ENCODE results near the gene NDUFB10. TPM values are rescaled to one million over a fixed set of nuclear protein-coding genes. Genes with fewer than 3 reads are reported as not detected.
A peak's percentile ranks its signal among the peaks of the same experiment; 100 is the strongest.
"Not testable (repeated sequence)": the region's sequence is repeated elsewhere in the genome, so short reads cannot be mapped to it uniquely, and the experiment has no call there.

Gene NDUFB10
- polyA plus RNA-seq, 6 donors from 2014 or later, result 163 to 200 (median 194) TPM

DNA sequence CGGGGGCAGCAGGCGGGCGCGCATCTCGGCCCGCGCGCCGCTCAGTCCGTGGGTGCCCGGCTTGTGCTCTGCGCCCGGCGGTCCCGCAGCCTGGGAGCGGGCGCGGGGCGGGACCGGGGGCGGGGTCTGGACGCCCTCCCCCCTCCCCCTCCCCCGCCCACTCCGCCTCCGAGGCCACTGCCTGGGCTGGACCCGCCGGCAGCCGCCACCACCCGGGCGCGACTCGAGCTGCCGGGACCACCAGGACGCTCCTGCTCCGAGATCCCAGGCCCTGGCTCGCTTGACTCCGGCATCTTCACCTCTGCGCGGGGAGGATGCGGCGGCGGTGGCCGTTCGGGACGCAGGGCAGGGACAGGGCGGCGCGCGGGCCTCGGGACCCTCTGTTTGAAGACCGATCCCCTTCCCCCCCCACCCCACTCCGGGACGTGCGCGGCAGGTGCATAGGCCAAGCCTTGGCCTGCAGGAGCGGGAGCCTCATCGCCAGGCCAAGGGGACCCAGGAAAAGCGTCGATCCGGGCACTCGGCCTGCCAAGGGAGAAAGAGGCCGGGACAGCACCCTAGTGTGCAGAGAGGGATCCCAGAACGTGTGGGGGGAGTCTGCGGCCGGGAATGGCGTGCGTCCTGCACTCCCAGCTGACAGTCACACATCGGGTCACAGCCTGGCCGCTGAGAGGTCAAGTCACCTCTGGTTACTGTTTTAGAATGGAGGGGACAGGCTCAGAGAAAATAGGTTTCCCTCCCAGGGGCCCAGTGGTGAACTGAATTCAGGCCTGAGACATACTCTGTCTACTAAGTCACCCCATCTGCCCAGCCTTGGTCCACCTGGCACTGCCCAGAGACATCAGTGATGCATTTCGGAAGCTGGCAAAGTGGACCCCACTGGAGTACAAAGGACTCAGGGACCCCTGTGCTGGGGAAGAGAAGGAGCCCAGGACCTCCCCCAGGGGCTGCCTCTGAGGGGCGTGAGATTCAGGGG, 40.7 kb upstream of the NDUFB10 start, which contains the start of gene HS3ST6:
HS3ST6 (minus strand) TSS at position 65 of the 976 bp plus-strand sequence. CDS start 92 bp downstream, outside the sequence.
- Mint-ChIP-seq H3K4me3 (peak within 1 kb of the TSS in 1 of 8 donors; percentile 57), H3K27ac (no peak within 1 kb of the TSS), H3K9me3 (peaks cover 0 to 5% (median 2%) of the 10 kb centered on the region in 7 donors), H3K27me3 (peaks cover 17 to 81% (median 65%) of the 10 kb centered on the region in 3 donors), H3K4me1 (peaks cover 0 to 18% (median 8%) of the 10 kb centered on the region in 3 donors), H3K36me3 (no peaks in the 10 kb centered on the region)
- DNase-seq (no peak), ATAC-seq (ENCODE audit: low read depth in 2 of 2) (no peak)

GRCh38 chr16:1919327-1919998, 39.9 kb upstream of the NDUFB10 start:
- Mint-ChIP-seq H3K27ac (no peak overlapping the region), H3K36me3 (no peaks in the 10 kb centered on the region), H3K4me3 (no peak overlapping the region), H3K4me1 (peaks cover 0 to 18% (median 8%) of the 10 kb centered on the region in 3 donors), H3K9me3 (peaks cover 0 to 5% (median 2%) of the 10 kb centered on the region in 7 donors), H3K27me3 (peaks cover 17 to 84% (median 67%) of the 10 kb centered on the region in 3 donors)
- no peak for ATAC-seq (ENCODE audit: low read depth in 2 of 2)
- DNase-seq, result no peak

GRCh38 chr16:1920122-1920521, 39.2 kb upstream of the NDUFB10 start:
- not testable (repeated sequence) for H3K36me3 Mint-ChIP-seq; H3K27ac Mint-ChIP-seq; H3K9me3 Mint-ChIP-seq; ATAC-seq (ENCODE audit: low read depth in 2 of 2); DNase-seq
- Mint-ChIP-seq H3K4me1 (peaks cover 0 to 18% (median 8%) of the 10 kb centered on the region in 3 donors), H3K4me3 (peak overlapping the region in 1 of 8 donors; percentile 34), H3K27me3 (peaks cover 17 to 84% (median 68%) of the 10 kb centered on the region in 3 donors)

GRCh38 chr16:1920727-1921171, 38.6 kb upstream of the NDUFB10 start:
- peaks cover 17 to 84% (median 67%) of the 10 kb centered on the region in 3 donors for H3K27me3 Mint-ChIP-seq
- peaks cover 0 to 5% (median 2%) of the 10 kb centered on the region in 7 donors for H3K9me3 Mint-ChIP-seq
- ATAC-seq (ENCODE audit: low read depth in 2 of 2) (no peak), DNase-seq (no peak)
- H3K4me3 Mint-ChIP-seq, result peak overlapping the region in 1 of 8 donors; percentile 45
- peaks cover 0 to 18% (median 8%) of the 10 kb centered on the region in 3 donors for H3K4me1 Mint-ChIP-seq
- H3K36me3 Mint-ChIP-seq, result no peaks in the 10 kb centered on the region
- no peak overlapping the region for H3K27ac Mint-ChIP-seq

DNA sequence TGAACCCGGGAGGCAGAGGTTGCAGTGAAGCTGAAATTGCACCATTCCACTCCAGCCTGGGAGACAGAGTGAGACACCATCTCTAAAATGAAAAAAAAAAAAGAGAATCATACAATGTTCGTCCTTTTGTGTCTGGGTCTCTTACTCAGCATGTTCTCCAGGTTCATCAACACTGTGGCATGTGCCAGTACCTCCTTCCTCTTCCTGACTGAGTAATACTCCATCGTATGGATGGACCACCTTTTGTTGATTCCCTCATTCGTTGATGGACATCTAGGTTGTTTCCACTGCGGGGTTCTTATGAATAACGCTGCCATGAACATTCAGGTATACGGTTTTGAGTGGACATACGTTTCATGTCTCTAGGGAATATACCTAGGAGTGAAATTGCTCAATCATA, 37.0 kb upstream of the NDUFB10 start:
- DNase-seq (no peak), ATAC-seq (ENCODE audit: low read depth in 2 of 2) (no peak)
- no peaks in the 10 kb centered on the region for H3K36me3 Mint-ChIP-seq
- H3K4me3 Mint-ChIP-seq, result no peak overlapping the region
- no peak overlapping the region for H3K27ac Mint-ChIP-seq
- H3K9me3 Mint-ChIP-seq, result peaks cover 0 to 5% (median 2%) of the 10 kb centered on the region in 7 donors
- peaks cover 17 to 68% (median 52%) of the 10 kb centered on the region in 3 donors for H3K27me3 Mint-ChIP-seq
- H3K4me1 Mint-ChIP-seq, result peaks cover 0 to 18% (median 4%) of the 10 kb centered on the region in 3 donors

- H3K36me3 Mint-ChIP-seq, result no peaks in the 10 kb centered on the region
- peaks cover 17 to 67% (median 52%) of the 10 kb centered on the region in 3 donors for H3K27me3 Mint-ChIP-seq
- ATAC-seq (ENCODE audit: low read depth in 2 of 2) (peak in 1 of 2 donors; percentile 36), DNase-seq (no peak)
- no peak overlapping the region for H3K27ac Mint-ChIP-seq
- peaks cover 0 to 5% (median 2%) of the 10 kb centered on the region in 7 donors for H3K9me3 Mint-ChIP-seq
- no peak overlapping the region for H3K4me3 Mint-ChIP-seq
- peaks cover 0 to 18% (median 4%) of the 10 kb centered on the region in 3 donors for H3K4me1 Mint-ChIP-seq
Measured at GRCh38 chr16:1923299-1924034, 35.9 kb upstream of the NDUFB10 start.

DNA sequence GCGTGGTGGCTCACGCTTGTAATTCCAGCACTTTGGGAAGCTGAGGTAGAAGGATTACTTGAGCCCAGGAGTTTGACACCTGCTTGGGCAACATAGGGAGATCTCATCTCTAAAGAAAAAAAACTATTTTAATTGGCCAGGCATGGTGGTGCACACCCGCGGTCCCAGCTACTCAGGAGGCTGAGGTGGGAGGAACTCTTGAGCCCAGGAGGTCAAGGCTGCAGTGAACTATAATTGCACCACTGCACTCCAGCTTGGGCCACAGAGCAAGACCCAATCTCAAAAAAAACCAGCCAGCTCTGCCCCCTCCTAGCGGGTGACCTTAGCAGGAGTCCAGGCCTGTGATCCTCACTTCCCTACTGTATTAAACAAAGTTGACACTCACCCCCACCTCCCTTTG, 35.2 kb upstream of the NDUFB10 start:
- Mint-ChIP-seq H3K36me3 (no peaks in the 10 kb centered on the region), H3K27ac (no peak overlapping the region), H3K4me1 (peaks cover 3 to 16% (median 6%) of the 10 kb centered on the region in 3 donors), H3K9me3 (peaks cover 0 to 5% (median 2%) of the 10 kb centered on the region in 7 donors), H3K4me3 (no peak overlapping the region), H3K27me3 (peaks cover 17 to 62% (median 46%) of the 10 kb centered on the region in 3 donors)
- ATAC-seq (ENCODE audit: low read depth in 2 of 2) (no peak), DNase-seq (no peak)

DNA sequence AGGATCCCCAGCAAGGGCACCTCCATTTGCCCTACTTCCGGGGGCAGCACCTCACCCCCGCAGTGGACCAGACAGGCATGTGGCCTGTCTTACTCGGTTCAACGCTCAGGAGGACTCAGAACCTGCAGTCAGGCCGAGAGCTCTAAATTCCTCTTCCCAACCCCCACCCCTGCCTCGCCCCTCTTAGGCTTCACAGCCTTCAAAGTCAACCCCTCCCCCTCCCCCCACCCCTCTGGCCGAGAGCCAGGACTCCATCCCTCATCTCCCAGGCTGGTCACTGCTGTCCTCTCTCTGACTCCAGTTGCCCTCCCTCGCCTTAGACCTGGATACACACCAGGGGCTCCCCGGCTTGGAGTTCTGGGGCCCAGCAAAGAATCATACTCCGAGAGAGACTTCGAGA, 33.1 kb upstream of the NDUFB10 start:
- Mint-ChIP-seq H3K4me1 (peaks cover 3 to 9% (median 6%) of the 10 kb centered on the region in 3 donors), H3K4me3 (no peak overlapping the region), H3K9me3 (peaks cover 0 to 5% (median 2%) of the 10 kb centered on the region in 7 donors), H3K27ac (no peak overlapping the region), H3K36me3 (no peaks in the 10 kb centered on the region), H3K27me3 (peaks cover 11 to 42% (median 34%) of the 10 kb centered on the region in 3 donors)
- ATAC-seq (ENCODE audit: low read depth in 2 of 2), result no peak
- no peak for DNase-seq

- Mint-ChIP-seq H3K4me3 (peak overlapping the region; percentile 73 to 91 (median 86)), H3K27ac (peak overlapping the region in 2 of 6 donors; percentile 62 to 78), H3K4me1 (peaks cover 2 to 6% (median 3%) of the 10 kb centered on the region in 3 donors), H3K9me3 (no peaks in the 10 kb centered on the region), H3K36me3 (no peaks in the 10 kb centered on the region), H3K27me3 (peaks cover 0 to 15% (median 14%) of the 10 kb centered on the region in 3 donors)
- DNase-seq (no peak), ATAC-seq (ENCODE audit: low read depth in 2 of 2) (peak; percentile 21 to 24)
Measured at GRCh38 chr16:1929105-1929504, 30.2 kb upstream of the NDUFB10 start.

DNA sequence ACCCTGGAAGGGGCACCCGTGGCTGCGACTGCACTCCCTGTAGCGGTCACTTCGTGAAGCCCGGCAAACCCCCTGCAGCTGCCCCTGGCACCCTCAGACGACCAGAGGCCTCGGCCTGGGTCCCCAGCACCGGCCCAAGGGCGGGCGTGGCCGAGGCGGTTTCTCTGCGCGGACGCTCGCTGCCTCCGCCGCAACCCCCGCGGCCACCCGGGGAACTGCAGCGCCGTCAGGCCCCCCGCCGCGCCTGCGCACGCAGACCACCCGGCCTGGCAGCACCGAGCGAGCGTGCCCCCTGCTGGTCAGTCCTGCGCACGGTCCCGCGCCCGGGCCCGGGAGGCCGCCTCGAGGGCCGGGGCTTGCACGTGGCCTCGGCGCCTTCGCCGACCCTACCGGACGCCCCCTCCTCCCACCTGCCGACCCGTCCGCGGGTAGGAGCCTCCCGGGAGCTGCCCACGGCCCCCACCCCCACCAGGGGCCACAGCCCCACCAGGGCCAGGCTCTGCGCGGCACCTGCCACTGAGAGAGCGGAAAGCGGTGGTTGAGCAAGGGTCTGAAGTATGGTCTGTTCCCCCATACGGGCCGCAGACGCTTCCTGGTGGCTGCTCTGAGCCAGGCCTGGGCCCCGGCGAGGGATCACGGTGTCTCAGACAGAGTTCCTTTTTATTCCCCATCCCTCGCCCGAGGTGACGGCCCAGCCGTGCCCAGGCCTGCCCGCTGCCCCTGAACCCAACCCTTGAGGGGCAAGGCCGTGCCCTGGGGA, 29.6 kb upstream of the NDUFB10 start:
- peak; percentile 91 to 94 for ATAC-seq (ENCODE audit: low read depth in 2 of 2)
- H3K9me3 Mint-ChIP-seq, result no peaks in the 10 kb centered on the region
- H3K36me3 Mint-ChIP-seq, result no peaks in the 10 kb centered on the region
- no peak overlapping the region for H3K27ac Mint-ChIP-seq
- H3K4me3 Mint-ChIP-seq, result peak overlapping the region; percentile 25 to 87 (median 64)
- H3K27me3 Mint-ChIP-seq, result peaks cover 0 to 10% (median 9%) of the 10 kb centered on the region in 3 donors
- peaks cover 2 to 6% (median 3%) of the 10 kb centered on the region in 3 donors for H3K4me1 Mint-ChIP-seq
- DNase-seq, result peak; percentile 92

DNA sequence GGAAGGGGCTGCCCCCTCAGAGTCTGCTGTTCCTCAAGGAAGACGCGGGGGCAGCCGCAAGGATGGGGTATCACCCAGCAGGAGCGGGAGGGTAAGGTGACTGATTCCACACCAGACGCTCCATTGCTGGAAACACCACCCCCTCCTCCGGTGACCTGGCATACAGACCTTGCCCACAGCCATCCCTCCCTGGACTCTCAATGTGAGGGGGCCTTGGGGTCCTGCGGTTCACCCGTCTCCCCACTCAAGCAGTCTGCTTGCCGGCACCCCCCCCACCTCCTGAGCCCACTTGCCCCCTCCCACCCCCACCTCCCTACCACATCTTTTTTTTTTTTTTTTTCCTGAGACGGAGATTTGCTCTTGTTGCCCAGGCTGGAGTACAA, 29.0 kb upstream of the NDUFB10 start:
- Mint-ChIP-seq H3K27me3 (peaks cover 0 to 4% (median 3%) of the 10 kb centered on the region in 3 donors), H3K4me1 (peaks cover 2 to 6% (median 3%) of the 10 kb centered on the region in 3 donors), H3K27ac (no peak overlapping the region), H3K9me3 (no peaks in the 10 kb centered on the region), H3K36me3 (no peaks in the 10 kb centered on the region), H3K4me3 (peak overlapping the region in 2 of 8 donors; percentile 40 to 72)
- DNase-seq (no peak), ATAC-seq (ENCODE audit: low read depth in 2 of 2) (no peak)
